ENCODE results near the gene PNPLA1.

DNA sequence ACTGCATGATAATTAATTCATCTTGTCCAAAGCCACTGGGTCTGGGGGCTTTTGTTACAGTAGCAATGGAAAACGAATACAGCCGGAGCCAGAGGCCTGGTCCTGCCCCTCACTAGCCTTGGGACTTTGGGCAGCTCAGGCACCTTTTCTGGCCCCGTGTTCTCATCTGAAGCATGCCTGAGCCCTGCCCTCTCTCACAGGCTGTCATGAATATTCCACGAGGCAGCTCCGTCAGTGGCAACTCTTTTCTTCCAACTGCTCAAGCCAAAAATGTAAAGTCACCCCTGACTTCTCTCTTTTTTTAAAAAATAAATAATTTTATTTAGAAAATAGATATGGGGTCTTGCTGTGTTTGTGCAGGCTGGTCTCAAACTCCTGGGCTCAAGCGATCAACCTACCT, 61.5 kb downstream of the PNPLA1 start:
- TF ChIP-seq EZH2 (IDR thresholded peaks at IDR 0.05) (no peak), CTCF (IDR thresholded peaks at IDR 0.05) (no peak)

Data from neural progenitor cell (in vitro differentiated cells).